Right lobe of liver (tissue), 6 donors: Measurements from ENCODE around the gene EXOC7. TPM values are rescaled to one million over a fixed set of nuclear protein-coding genes. Genes with fewer than 3 reads are reported as not detected.

Source experiments
- ATAC-seq, 4 donors: fragments of 200-7000 bp; cut with Tn5 transposase; one replicate each; pipeline ENCODE4 v1.9.1; 2020; ENCODE audit warnings: mild to moderate bottlenecking in 4 of 4, moderate library complexity in 4 of 4
- DNase-seq, 3 donors: peaks; one replicate each; pipeline ENCODE4 v3.0.0-alpha.2; 2020
- H3K27ac ChIP-seq, 3 donors: fragments of 200-600 bp; one replicate each; pipeline ENCODE4 v1.8.0; 2022
- H3K27me3 ChIP-seq, 2 donors: fragments of 200-600 bp; one replicate each; pipeline ENCODE4 v1.8.0; 2022
- H3K36me3 ChIP-seq, 4 donors: fragments of 200-600 bp; sonication (generic) in 1 of 4; one replicate each; pipeline versions ENCODE4 v1.5.1 to v1.8.0; 2017 to 2022; ENCODE audit warnings: control low read depth in 1 of 4
- H3K4me1 ChIP-seq, 4 donors: fragments of 200-600 bp; sonication (generic) in 1 of 4; one replicate each; pipeline versions ENCODE4 v1.5.1 to v1.8.0; 2017 to 2022; ENCODE audit warnings: control low read depth in 1 of 4
- H3K4me3 ChIP-seq, 3 donors: fragments of 200-600 bp; one replicate each; pipeline ENCODE4 v1.8.0; 2022
- H3K9me3 ChIP-seq, 4 donors: fragments of 200-600 bp; sonication (generic) in 1 of 4; one replicate each; pipeline versions ENCODE4 v1.5.1 to v1.8.0; 2017 to 2022; ENCODE audit warnings: control low read depth in 1 of 4
- POLR2A ChIP-seq: fragments of 450-650 bp; IDR thresholded peaks from one replicate; pipeline ENCODE4 v1.6.1; 2017; ENCODE audit warnings: antibody characterized with exemption, mild to moderate bottlenecking
- WGBS: methylation state at CpG from one replicate; pipeline ENCODE4 v1.1.6; 2018; ENCODE audit warnings: low coverage, low lambda C conversion rate; ENCODE audit not compliant: insufficient coverage; ENCODE audit errors: missing lambda C conversion rate; 5-methylcytosine and 5-hydroxymethylcytosine counted together
- intact Hi-C, 2 donors: fragments of 100-400 bp; cut with DNase I; formaldehyde crosslinking; loops; one replicate each; pipeline versions ENCODE4 v1.11.2 to v1.14.1; 2022
- total RNA-seq, 6 experiments: library from RNA; depleted of rRNA in 2 of 6; stranded (reverse); fragments of >200 nt in 2 of 6; fragmentation: NEBNext Ultra II Directional in 3 of 6; extraction: Animal tissue kit (Norgen Biotek cat#: 25700) in 3 of 6; gene quantifications; one replicate each; pipeline versions ENCODE4 v1.1.0 to v1.2.4, GENCODE V29; 2016 to 2023
- TF ChIP-seq, protein P1 (sequence below), 4 donors: fragments of 200-600 bp in 3 of 4; fragments of 450-650 bp in 1 of 4; IDR thresholded peaks; one replicate each; pipeline versions ENCODE4 v1.5.1 to v1.8.0; 2016 to 2022; ENCODE audit warnings: antibody characterized with exemption in 4 of 4, mild to moderate bottlenecking in 2 of 4
- donor health status: DM: no; HTN: yes; CAD: no.
- donor health status: DM: no; HTN: no; CAD: no.
- donor health status: DM: no; HTN: no; CAD: no.
- donor health status: DM: no; HTN: yes; CAD: no.
- donor health status: DM: no; HTN: yes; CAD: no.

Gene EXOC7
- total RNA-seq, 6 experiments from 2014 or later: 38.5 to 57.9 (median 50.6) TPM

- no peak for ATAC-seq
- WGBS: 73% methylated on average over 2 of the region's 21 CpGs
- H3K4me1 ChIP-seq: no peaks in the 10 kb centered on the region
- no peak overlapping the region for H3K27ac ChIP-seq
- H3K9me3 ChIP-seq: no peaks in the 10 kb centered on the region
- no peaks in the 10 kb centered on the region for H3K27me3 ChIP-seq
- no peak overlapping the region for H3K4me3 ChIP-seq
- intact Hi-C loops: no loop called here
- no peak for TF ChIP-seq POLR2A
- TF ChIP-seq, protein P1, sequence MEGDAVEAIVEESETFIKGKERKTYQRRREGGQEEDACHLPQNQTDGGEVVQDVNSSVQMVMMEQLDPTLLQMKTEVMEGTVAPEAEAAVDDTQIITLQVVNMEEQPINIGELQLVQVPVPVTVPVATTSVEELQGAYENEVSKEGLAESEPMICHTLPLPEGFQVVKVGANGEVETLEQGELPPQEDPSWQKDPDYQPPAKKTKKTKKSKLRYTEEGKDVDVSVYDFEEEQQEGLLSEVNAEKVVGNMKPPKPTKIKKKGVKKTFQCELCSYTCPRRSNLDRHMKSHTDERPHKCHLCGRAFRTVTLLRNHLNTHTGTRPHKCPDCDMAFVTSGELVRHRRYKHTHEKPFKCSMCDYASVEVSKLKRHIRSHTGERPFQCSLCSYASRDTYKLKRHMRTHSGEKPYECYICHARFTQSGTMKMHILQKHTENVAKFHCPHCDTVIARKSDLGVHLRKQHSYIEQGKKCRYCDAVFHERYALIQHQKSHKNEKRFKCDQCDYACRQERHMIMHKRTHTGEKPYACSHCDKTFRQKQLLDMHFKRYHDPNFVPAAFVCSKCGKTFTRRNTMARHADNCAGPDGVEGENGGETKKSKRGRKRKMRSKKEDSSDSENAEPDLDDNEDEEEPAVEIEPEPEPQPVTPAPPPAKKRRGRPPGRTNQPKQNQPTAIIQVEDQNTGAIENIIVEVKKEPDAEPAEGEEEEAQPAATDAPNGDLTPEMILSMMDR (IDR thresholded peaks at IDR 0.05): no peak
- H3K36me3 ChIP-seq: no peaks in the 10 kb centered on the region
- no peak for DNase-seq
These were observed 28.3 kb upstream of the EXOC7 start for GRCh38 chr17:76131692-76132573.

DNA sequence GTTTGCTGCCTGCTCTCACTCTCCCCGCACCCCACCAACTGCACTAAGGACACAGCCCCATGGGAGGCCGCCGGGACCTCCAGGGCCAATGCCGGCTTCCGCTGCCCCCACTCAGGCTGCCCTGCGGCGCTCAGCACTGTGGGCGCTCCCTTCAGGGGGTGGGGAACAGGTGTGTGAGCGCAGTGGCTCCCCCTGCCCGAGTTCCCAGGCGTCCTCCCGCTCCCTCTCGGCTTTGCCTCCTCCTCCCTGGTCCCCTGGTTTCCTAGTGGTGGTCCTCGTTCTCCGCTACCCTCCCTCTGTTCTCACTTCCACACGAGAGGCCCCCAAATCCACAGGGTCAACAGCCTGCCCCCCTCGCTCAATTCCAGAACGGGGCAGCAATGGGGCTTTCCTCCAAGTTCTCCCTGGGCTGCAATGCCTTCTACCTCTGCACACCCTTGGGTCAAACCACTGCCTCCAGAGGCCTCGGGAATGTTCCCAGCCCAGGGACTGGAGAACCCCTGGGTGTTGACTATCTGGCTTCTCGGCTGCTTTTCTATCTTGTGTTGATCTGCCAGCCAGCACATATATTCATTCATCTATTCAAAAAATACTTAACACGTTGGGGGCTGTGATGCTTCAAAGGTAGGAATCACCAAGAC, 27.6 kb upstream of the EXOC7 start:
- TF ChIP-seq POLR2A: no peak
- TF ChIP-seq, protein P1 (IDR thresholded peaks at IDR 0.05): no peak
- H3K27me3 ChIP-seq: no peaks in the 10 kb centered on the region
- ATAC-seq: peak in 1 of 4 donors; percentile 11
- no peaks in the 10 kb centered on the region for H3K9me3 ChIP-seq
- H3K4me3 ChIP-seq: no peak overlapping the region
- no peaks in the 10 kb centered on the region for H3K4me1 ChIP-seq
- H3K36me3 ChIP-seq: no peaks in the 10 kb centered on the region
- H3K27ac ChIP-seq: no peak overlapping the region
- no peak for DNase-seq
- intact Hi-C loops: no loop called here
- 84% methylated on average over 16 of the region's 21 CpGs for WGBS

- no peaks in the 10 kb centered on the region for H3K9me3 ChIP-seq
- no peak overlapping the region for H3K4me3 ChIP-seq
- DNase-seq: no peak
- TF ChIP-seq POLR2A: no peak
- TF ChIP-seq, protein P1 (IDR thresholded peaks at IDR 0.05): no peak
- H3K36me3 ChIP-seq: no peaks in the 10 kb centered on the region
- intact Hi-C loops: no loop called here
- H3K4me1 ChIP-seq: no peaks in the 10 kb centered on the region
- H3K27me3 ChIP-seq: no peaks in the 10 kb centered on the region
- no peak overlapping the region for H3K27ac ChIP-seq
- peak in 3 of 4 donors; percentile 6 to 10 (median 7) for ATAC-seq
- 57% methylated on average over 11 of the region's 13 CpGs for WGBS
These were observed 26.9 kb upstream of the EXOC7 start for GRCh38 chr17:76130473-76130872.

DNA sequence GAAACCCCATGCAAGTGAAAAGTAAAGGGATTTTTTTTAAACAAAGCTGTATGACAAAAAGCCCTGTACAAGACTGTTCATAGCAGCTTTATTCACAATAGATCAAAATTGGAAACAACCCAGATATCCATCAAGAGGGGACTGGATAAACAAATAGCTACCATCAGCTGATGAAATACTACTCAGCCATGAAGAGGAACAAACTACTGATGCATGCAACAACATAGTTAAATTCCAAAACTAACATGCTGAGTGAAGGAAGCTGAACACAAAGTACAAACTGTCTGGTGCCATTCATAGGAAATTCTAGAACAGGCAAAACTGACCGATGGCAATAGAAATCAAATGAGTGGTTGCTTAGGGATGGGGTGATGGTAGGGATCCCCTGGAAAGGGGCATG, 22.3 kb upstream of the EXOC7 start:
- DNase-seq (no peak), ATAC-seq (no peak)
- intact Hi-C loops: loop anchor here in 1 of 2 donors (10.0 kb wide), 1 partner anchor 49 kb away; no protein-coding TSS in a partner anchor
- Histone ChIP-seq H3K9me3 (no peaks in the 10 kb centered on the region), H3K27ac (no peak overlapping the region), H3K4me1 (peaks cover 0 to 3% (median 0%) of the 10 kb centered on the region in 4 donors), H3K36me3 (no peaks in the 10 kb centered on the region), H3K4me3 (no peak overlapping the region), H3K27me3 (no peaks in the 10 kb centered on the region)
- TF ChIP-seq, protein P1 (IDR thresholded peaks at IDR 0.05): no peak
- no peak for TF ChIP-seq POLR2A
- 89% methylated on average over 1 of the region's 1 CpG for WGBS
